Epithelial cell of prostate (primary cell): ENCODE data around the gene KREMEN1.
"Not testable (repeated sequence)": the region's sequence is repeated elsewhere in the genome, so short reads cannot be mapped to it uniquely, and the experiment has no call there.

Source experiments
- DNase-seq: peaks from one replicate; pipeline ENCODE4 v3.0.0-alpha.2; 2011; ENCODE audit warnings: low read depth, low spot score
- H3K27ac ChIP-seq: fragments of 450-650 bp; 2 replicates; pipeline ENCODE4 v1.5.1; 2017; ENCODE audit warnings: mild to moderate bottlenecking

KREMEN1 gene, protein sequence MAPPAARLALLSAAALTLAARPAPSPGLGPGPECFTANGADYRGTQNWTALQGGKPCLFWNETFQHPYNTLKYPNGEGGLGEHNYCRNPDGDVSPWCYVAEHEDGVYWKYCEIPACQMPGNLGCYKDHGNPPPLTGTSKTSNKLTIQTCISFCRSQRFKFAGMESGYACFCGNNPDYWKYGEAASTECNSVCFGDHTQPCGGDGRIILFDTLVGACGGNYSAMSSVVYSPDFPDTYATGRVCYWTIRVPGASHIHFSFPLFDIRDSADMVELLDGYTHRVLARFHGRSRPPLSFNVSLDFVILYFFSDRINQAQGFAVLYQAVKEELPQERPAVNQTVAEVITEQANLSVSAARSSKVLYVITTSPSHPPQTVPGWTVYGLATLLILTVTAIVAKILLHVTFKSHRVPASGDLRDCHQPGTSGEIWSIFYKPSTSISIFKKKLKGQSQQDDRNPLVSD

DNA sequence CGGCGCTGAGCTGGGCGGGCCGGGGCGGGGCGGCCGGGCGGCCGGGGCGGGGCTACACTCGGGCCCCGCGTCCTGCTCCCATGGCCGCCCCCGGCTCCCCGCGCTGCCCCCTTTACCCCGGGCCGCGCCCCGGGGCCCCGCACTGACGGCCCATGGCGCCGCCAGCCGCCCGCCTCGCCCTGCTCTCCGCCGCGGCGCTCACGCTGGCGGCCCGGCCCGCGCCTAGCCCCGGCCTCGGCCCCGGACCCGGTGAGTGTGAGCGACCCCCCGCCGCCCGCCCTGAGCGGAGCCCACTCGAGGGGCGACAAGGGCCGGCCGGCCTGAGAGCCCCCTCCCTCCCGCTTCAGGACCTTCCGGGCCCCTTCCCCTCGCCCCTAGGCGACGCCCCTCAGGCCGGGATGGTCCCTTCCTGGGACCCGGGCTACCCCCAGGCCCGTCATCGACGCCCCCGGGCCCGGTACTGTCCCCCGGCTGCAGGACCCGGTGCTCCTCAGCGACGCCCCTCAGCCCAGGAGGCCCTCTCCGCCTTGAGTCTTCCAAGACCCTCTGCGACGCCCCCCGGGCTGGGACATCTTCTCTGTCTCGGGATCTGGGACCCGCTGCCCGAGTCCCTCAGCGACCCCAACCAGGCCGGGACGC lies at the start of gene KREMEN1:
Gene KREMEN1, plus strand, starts transcription at position 57 of the 639 bp plus-strand sequence. Its CDS starts 96 bp downstream, at position 153.
- H3K27ac ChIP-seq: peak within 1 kb of the TSS; percentile 10
- no peak for DNase-seq

DNA sequence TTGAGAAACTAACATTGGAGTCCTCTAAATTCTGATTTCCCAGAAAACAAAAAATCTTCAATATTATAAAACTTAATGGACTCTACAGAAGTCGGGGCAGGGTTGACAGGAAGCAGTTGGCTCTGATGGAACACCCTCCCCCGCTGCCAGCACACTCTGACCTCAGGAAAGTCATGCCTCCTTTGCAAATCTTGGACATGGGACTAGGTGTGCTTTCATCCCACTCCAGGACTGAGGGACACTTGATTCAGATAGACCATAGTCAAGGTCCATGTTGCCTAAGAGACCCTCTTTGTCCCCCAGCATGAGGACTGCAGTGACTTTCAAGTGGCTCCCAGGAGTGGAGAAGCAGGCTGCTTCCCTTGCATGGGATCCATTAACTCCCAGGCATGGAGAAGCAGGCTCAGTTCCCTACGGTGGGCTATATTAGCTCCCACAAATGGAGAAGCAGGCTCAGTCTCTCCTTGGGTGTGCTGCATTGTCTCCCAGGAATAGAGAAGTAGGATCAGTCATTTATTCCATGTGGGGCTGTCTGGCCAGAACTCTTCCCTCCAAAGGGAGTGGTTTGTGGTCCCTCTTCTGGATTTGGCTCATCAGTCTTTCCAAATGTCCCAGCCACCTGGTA lies 49.6 kb upstream of the KREMEN1 start:
- DNase-seq: no peak
- no peak overlapping the region for H3K27ac ChIP-seq

DNA sequence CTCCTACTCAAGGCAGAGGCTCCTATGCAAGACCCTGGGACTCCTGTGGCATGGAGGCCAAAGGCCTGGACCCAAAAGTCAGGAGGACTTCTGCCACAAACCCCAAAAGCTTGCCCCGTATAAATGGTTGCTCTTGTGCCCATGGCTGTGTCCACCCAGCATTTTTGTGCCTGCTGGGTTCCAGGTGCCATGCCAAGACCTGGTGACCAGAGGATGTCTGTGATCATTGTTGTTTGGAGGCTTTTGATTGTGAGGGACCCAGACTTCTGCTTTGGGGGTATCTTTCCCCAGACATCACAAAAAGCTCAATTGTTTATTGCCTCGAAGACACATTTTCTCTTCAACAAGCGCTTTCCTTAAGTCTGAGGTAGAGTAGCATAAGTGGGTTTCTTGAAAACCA lies 46.3 kb upstream of the KREMEN1 start:
- no peak overlapping the region for H3K27ac ChIP-seq
- DNase-seq: no peak

DNA sequence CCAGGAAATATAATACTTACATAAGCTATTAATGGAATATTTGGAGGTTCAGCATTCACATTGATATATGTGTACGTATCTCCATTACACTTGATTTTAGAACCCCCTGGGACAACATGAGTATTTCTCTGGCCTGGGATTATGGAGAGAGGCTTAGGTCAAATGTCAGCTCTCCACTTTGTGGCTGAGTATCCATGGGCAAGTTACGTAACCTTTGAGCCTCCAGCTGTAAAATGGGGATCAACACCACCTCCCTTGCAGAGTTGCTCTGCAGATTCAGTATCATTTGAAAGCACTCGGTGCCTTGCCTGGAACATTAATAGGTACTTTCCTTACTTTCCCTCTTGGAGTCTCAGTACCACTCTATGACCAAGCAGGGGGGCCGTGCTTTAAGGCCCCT lies 44.4 kb upstream of the KREMEN1 start:
- no peak overlapping the region for H3K27ac ChIP-seq
- DNase-seq: no peak

DNA sequence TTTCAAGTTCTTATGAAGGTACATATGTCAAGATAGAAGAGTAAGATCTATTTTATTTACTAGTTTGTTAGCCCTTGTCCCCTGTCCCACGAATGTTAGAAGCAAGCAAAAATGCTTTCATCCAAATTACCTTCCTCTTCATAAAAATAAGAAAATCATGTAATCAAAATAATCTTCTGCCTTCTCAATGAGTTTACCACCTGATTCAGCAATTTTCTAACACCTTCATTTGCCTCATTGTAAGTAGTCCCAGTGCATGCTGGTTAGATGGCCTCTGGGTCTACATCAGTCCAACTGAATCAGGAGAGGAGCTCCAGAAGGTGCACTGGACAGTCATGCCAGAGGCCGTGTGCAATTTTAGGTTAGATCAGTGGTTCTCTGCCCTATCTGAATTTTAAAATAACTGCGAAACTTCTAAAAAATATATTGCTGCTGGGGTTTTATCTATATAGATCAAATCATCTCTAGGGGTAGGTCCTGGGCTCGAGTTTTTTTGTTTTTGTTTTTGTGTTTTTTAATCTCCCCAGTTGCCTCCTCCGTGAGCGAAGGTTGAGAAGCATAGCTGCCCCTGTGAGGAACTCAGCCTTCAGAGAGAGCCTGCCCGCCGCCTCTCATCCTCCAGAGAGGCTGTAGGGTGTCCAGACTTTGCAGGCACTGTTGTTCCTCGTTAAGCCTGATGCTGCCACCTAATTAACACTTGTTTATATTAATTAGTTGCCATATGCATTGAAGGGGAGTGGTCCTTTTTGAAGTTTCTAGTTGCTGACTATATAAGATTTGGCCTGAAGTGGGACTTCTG lies 43.4 kb upstream of the KREMEN1 start:
- peak overlapping the region; percentile 69 for H3K27ac ChIP-seq
- no peak for DNase-seq

DNA sequence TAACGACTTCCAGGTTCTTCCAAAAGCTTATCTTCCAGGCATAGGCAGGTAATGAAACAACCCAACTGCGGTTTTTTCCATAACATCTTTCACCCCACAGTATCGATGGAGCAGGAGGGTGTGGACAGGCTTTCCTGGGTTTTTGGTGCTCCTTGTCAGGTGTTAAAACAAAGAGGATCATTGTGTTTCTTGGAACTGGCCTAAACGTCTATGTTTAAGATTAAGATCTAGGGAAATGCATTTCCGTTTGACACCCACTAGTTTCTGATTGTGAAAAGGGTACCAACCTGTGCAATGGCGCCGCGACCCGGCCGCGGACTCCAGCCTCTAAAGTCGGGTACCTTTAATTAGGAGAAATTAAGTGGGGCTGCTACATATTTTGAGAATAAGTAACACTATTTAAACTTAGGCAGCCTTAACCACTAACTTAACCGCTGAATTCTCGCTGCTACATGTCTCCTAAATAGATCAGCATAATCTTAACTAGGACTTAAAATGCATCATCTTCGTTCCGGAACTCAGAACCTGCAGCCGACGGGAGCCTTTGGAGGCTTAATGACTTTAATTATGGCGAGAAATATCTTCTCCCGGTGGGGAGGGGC lies 42.7 kb upstream of the KREMEN1 start:
- H3K27ac ChIP-seq: peak overlapping the region; percentile 69
- peak; percentile 20 for DNase-seq

DNA sequence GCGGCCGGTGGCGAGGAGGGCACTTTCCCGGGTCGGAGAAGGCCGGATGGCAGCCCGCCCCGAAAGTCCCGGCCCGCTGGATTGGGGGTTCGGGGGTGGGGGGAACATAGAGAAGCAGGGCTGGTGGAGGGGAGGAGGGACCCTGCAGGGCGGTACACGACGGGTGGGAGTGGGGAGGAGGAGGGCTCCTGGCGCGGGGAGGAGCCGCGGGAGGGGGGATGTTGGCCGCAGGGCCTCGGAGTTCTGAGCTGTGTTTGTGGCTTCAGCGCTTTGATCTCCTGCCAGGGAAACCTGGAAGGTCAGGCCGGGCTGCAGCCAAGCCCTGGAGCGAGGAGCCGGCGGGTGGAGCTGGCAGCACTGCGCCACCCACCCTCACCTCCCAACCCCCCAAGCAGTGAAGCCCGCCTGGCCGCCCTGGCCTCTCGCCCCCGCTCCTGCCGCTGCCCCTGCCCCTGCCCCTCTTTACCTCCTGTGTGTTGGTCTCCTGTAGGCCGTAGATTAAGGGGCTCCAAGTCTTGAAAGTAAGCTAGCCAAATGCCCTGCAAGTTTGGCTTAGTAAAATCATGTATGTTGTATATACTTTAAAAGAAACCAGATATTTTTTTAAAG lies 42.1 kb upstream of the KREMEN1 start:
- DNase-seq: no peak
- peak overlapping the region; percentile 69 for H3K27ac ChIP-seq

DNA sequence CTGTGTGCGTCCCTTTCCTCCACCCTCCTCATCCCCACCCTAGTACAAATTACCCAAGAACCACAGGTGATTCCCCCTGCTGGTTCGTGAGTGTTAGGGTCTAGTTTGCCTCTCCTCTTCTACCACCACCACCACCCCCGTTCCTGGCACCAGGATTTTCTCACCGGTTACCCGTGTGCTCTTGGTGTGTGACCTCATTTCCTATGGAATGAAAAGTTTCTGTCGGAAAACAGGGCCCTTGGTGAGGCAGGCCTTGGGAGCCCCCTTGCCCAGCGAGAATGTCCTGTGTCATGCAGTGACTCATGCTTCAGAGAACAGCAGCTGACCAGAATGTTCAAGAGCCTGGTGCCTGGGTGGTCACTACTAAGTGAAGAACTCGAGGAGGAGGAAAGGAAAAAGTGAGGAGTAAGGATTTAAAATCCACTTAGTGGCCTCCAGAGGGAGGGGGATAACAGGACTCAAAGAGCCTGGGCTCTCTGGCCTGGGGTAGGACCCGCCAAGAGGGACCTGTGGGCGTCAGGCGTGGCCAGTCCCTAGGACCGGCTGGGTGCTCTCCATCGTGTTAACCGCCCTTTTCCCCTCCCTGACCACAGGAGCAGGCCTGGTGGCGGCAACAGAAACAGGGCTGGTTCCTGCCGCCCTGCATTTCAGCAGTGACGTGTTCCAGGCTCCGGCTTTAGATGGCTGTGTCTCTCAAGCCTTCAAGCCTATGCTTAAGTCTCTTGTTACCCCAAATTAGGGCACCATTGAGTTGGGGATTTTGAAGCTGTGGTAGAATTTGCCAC lies 41.4 kb upstream of the KREMEN1 start:
- peak overlapping the region; percentile 69 for H3K27ac ChIP-seq
- DNase-seq: no peak

DNA sequence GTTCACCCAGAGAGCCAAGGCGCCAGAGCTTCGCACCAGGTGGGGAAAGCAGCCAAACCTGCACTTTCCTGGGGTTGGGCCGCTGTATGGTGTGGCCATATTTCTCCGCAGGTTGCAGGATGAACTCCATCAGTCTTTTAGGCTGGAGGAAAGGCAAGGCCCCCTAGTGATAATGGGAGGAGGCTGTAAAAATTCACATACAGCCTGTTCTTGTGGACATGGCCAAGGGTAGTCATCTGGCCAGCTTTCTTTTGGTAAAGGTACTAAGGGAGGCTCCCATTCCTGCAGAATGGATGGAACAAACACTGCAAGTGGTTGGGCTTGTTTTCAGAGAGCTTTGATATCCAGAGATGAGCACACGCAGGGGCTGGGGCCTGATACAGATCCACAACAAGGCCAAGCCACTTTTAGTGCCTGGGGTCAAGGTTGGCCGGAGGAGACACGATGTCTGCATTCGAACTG lies 40.8 kb upstream of the KREMEN1 start:
- peak overlapping the region; percentile 69 for H3K27ac ChIP-seq
- no peak for DNase-seq

DNA sequence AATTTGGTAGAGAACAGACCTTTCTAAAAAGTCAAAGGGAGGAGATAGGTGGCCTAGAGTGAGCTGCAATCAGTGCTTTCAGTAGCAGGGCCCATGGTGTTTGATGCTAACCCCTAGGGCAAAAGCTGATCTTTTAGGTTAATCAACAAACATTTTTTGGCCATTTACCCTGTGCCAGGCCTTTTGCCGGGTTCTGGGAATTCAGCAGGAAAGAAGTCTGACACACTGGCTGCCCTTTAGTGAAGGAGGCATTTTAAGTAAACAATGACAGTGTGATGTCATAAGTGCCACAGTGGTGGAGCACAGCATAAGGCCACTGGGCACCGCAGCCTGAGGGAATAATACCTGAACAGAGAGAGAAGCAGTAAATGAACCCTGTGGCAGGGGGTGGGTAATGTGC lies 40.3 kb upstream of the KREMEN1 start:
- DNase-seq: no peak
- no peak overlapping the region for H3K27ac ChIP-seq

DNA sequence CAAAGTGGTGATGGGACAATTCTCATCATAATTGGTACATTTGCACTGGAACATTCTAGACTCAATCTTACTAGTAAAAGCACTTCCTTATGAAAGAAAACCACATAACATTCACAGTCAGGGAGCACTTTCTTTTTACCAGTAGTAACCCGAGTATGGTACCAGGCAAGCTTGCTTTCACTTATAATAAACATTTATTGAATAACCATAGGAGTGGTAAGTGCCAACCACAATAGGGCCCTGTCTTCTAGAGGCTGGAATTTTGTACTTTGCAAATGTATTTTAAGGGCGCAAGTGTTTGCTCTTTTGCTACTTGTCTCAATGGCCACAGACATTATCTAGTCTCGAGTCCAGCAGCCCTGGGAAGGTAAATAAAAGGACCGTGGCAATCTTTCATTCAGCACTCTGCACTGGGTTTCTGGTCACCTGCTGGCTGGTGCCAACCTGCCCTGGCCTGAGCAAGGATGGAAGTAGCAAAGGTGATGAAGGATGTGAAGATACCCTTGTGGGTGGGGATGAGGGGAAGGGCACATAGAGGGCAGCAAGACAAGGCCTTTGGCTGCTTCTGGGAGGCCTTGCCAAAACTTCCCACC lies 35.4 kb upstream of the KREMEN1 start:
- no peak for DNase-seq
- no peak overlapping the region for H3K27ac ChIP-seq

DNA sequence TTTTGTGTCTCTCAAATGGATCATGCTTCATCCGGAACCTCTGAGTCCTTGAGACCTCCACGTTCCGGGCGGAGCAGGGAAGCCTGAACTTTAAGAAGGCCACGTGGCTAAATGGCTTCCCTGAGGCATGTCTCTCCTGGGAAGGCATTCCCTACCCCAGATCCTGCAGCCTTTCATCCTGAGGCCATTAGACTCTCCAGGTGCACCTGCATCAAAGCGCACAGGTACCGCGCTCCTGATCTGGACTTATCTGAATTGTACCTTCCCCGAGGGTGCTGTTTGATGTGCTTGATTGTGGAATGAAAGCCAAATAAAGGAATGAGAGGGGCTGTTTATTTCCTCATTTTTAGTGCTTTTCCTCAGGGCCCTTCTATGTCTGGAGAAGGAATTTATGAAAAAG lies 33.7 kb upstream of the KREMEN1 start:
- H3K27ac ChIP-seq: no peak overlapping the region
- DNase-seq: no peak

DNA sequence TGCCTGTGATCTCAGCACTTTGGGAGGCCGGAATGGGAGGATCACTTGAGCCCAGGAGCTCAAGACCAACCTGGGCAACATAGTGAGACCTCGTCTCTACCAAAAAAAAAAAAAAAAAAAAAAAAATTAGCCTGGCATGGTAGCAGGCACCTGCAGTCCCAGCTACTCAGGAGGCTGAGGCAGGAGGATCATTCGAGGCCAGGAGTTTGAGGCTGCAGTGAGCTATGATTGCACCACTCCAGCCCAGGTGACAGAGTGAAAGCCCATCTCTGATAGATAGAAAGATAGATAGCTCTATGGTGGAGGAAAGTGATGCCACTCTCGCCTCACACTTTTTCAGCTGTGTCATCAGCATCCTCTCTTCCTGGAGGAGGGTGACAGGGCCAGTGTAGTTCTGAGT lies 33.2 kb upstream of the KREMEN1 start:
- not testable (repeated sequence) for H3K27ac ChIP-seq, DNase-seq

DNA sequence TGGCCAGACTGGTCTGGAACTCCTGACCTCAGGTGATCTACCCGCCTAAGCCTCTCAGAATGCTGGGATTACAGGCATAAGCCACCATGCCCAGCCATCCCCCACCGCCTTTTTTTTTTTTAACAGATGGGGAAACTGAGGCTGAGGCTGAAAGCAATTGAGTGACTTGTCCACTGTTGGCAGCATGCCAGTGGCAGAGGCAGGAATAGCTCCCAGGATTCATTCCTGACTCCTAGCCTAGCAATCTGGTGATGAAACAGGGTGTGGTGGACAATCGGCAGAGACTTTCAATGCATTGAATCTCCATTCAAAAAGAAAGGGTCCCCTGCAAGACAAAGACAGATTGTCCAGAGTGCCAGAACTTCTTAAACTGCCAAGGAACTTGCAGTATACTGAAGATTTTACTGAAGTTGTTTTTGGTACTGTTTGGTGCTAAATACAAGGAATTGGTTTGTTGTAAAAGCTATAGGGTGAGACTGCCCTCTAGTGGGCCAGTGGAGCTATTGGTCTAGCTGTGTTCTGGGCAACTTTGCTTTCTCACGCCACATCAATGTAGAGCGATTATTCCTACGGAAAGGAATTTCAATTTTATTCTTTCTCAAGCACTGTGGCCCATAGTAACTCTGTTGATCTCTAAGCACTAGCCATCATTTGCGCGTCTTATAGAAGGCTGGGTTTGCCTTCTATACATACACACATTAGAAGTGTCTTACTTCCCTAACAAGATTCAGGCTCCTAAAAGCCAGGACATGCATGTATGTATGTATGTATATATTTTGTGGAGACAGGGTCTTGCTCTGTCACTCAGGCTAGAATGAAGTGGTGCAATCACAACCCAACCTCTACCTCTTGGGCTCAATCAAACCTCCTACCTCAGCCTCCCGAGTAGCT lies 32.2 kb upstream of the KREMEN1 start:
- no peak overlapping the region for H3K27ac ChIP-seq
- DNase-seq: no peak

DNA sequence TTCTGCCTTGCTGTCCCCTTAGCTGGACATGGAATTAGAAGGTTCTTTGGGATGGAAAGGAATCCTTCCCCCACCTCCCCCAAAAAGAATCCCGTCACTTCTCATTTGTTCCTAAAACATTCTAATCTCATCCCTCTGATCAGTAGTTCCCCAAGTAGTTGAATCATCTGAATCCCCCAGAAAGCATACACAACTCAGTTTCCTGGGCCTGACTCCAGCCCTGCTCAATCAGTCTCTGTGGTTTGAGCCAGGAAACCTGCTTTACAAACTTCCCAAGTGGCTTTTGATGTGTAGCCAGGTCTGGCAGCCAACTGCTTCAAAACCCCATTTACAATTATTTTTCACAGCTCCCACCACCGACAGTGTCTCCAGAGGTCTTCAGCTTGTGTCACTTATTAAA lies 31.4 kb upstream of the KREMEN1 start:
- H3K27ac ChIP-seq: no peak overlapping the region
- no peak for DNase-seq

DNA sequence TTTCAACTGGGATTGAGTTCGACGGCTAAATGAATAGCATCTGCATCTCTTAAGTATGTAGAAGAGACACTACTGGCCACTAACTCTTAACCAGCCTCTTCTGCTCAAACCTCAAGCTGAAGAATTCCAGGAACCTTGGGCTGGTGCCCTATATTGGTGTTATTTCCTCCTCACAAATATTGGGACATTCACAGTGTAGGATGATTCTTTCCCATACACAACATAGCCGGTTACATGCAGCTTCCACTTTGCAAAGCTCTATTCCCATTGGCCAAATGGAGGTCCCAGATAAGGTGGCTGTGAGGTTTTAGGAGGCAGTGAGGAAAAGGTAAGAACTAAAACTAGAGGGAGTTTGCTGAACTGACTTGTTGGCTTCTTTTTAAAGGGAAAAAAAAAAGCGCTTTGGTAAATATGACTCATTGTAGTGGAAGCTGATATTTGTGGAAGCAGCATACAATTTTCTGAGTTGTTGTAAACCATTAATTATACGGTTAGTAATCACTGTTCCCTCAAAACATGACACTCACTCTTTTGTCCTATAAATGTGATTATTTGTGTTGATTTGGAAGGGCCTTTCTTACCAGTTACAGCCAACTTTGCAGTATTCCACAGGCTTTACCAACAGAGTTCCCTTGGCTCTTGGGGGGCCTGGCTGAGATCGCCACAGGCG lies 28.8 kb upstream of the KREMEN1 start:
- no peak for DNase-seq
- no peak overlapping the region for H3K27ac ChIP-seq

DNA sequence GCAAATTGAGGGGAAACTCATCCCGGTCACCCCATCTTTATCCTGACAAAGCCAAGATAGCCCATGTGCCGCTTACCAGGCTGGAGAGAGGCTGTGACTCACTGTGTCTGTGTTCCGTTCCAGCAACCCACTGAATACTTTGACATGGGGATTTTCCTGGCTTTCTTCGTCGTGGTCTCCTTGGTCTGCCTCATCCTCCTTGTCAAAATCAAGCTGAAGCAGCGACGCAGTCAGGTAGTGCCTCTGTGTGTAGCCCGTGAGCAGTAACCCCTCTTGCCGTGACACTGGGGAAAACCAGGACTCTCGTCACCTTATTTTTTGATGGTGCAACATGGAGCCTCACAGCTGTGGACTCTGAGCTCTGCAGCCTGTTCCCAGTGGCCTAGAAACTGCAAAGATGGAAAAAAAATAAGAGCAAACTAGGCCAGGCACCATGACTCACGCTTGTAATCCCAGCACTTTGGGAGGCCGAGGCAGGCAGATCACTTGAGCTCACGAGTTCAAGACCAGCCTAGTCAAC lies 28.1 kb upstream of the KREMEN1 start:
- no peak for DNase-seq
- H3K27ac ChIP-seq: no peak overlapping the region
